Neural progenitor cell (in vitro differentiated cells): ENCODE measurements around the gene LMX1B.

ENCODE experiments used
- CTCF ChIP-seq: fragments of 200-600 bp; sonication (generic); IDR thresholded peaks from 2 replicates; pipeline ENCODE4 v1.5.1; 2017; ENCODE audit warnings: antibody characterized with exemption, mild to moderate bottlenecking
- EZH2 ChIP-seq: fragments of 200-600 bp; sonication (generic); IDR thresholded peaks from 2 replicates; pipeline ENCODE4 v1.6.1; 2017; ENCODE audit warnings: antibody characterized with exemption, mild to moderate bottlenecking, moderate library complexity
- EZH2phosphoT487 ChIP-seq: fragments of 200-600 bp; sonication (generic); IDR thresholded peaks from 2 replicates; pipeline ENCODE4 v1.6.1; 2017; ENCODE audit warnings: antibody characterized with exemption

DNA sequence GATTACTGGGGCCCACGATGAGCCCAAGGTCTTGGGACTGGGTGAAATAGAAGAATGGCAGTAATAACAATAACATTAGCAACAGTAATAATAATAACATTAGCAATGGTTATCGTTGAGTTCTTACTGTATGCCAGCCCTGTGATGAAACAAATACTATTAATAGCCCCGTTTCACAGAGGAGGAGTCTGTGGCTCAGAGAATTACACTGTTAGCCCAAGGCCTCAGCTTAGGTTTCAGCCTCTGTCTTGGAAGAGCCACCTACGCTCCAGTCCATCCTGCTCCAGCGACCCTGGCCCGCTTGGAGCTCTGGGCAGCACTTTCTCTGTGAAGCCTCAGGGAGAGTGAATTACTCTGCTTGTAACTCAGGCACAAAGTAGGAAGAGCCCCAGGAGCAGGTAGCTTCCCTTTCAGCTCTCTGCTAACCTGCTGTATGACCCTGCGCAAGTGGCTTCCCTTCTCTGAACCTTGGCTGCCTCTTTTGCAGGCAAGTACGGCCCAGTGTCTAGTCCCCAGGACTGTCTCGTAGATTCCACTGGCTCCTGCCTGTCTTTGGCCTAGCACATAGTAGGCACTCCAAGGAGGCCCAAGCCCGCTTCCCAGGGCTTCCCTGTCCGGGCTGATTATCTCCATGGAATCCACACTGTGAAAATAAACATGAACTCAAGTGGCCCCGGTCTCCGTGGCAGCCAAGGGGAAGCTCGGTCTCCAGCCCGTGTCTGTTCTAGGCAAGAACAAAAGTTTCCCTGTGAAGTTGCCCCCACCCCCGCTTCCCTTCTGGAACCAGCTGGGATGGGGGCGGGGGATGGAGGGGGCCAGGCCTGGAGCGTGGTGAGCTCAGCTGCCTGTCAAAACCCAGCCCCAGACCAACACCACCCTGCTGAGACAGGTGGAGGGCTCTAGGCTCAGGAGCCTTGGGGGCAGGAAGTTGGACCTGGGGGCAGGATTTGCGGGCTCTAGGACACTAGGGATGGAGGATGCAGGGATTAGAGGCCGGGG is 26.2 kb upstream of the LMX1B start:
- TF ChIP-seq CTCF: no peak
- no peak for TF ChIP-seq EZH2
- no peak for TF ChIP-seq EZH2phosphoT487
